HG02884 (cell line): ENCODE data around the gene EPHB6.
A peak's percentile ranks its signal among the peaks of the same experiment; 100 is the strongest.

Experiments used
- ATAC-seq: cut with Tn5 transposase; IDR thresholded peaks from one replicate; pipeline ENCODE4 v1.9.1; 2021; ENCODE audit warnings: mild to moderate bottlenecking, moderate library complexity; ENCODE audit not compliant: unreplicated experiment

Gene EPHB6

GRCh38 chr7:142854372-142855113, at the start of gene EPHB6:
Gene EPHB6, plus strand, starts transcription at chr7:142855076. Its CDS starts 8,152 bp downstream, at chr7:142863228.
- ATAC-seq: peak; percentile 52

GRCh38 chr7:142805350-142806021, 49.4 kb upstream of the EPHB6 start:
- no peak for ATAC-seq

GRCh38 chr7:142806022-142806356, 48.9 kb upstream of the EPHB6 start:
- no peak for ATAC-seq

GRCh38 chr7:142806957-142807356, 47.9 kb upstream of the EPHB6 start:
- no peak for ATAC-seq

- ATAC-seq: no peak
These were observed 46.9 kb upstream of the EPHB6 start for GRCh38 chr7:142807855-142808460.

GRCh38 chr7:142808461-142808801, 46.4 kb upstream of the EPHB6 start:
- peak; percentile 28 for ATAC-seq

- peak; percentile 75 for ATAC-seq
These were observed 45.9 kb upstream of the EPHB6 start for GRCh38 chr7:142808802-142809583.

- ATAC-seq: no peak
These were observed 45.2 kb upstream of the EPHB6 start for GRCh38 chr7:142809671-142810070.

- ATAC-seq: no peak
These were observed 43.6 kb upstream of the EPHB6 start for GRCh38 chr7:142811154-142811737.

- ATAC-seq: no peak
These were observed 42.2 kb upstream of the EPHB6 start for GRCh38 chr7:142812437-142813215.

- no peak for ATAC-seq
These were observed 41.6 kb upstream of the EPHB6 start for GRCh38 chr7:142813226-142813625.

- no peak for ATAC-seq
These were observed 41.2 kb upstream of the EPHB6 start for GRCh38 chr7:142813699-142814098.

- no peak for ATAC-seq
These were observed 40.4 kb upstream of the EPHB6 start for GRCh38 chr7:142814451-142814850.

GRCh38 chr7:142815134-142815533, 39.7 kb upstream of the EPHB6 start:
- no peak for ATAC-seq

GRCh38 chr7:142817506-142817905, 37.4 kb upstream of the EPHB6 start:
- ATAC-seq: no peak

- no peak for ATAC-seq
These were observed 35.3 kb upstream of the EPHB6 start for GRCh38 chr7:142819530-142819929.

GRCh38 chr7:142822714-142823113, 32.2 kb upstream of the EPHB6 start:
- ATAC-seq: no peak

GRCh38 chr7:142827951-142828500, 26.9 kb upstream of the EPHB6 start:
- no peak for ATAC-seq

GRCh38 chr7:142832417-142832816, 22.5 kb upstream of the EPHB6 start:
- no peak for ATAC-seq
